Mucosa of descending colon (tissue), 3 donors: Measurements from ENCODE around the gene RALGAPA2. TPM values are rescaled to one million over a fixed set of nuclear protein-coding genes. Genes with fewer than 3 reads are reported as not detected.

Source experiments
- ATAC-seq: fragments of 200-7000 bp; cut with Tn5 transposase; one replicate; pipeline ENCODE4 v1.9.1; 2020; ENCODE audit warnings: mild to moderate bottlenecking, moderate library complexity
- DNase-seq, 3 donors: peaks; one replicate each; pipeline ENCODE4 v3.0.0-alpha.2; 2020
- H3K36me3 ChIP-seq: fragments of 200-600 bp; one replicate; pipeline ENCODE4 v1.8.0; 2021; ENCODE audit warnings: low read depth, mild to moderate bottlenecking
- H3K4me1 ChIP-seq: fragments of 200-600 bp; one replicate; pipeline ENCODE4 v1.8.0; 2021; ENCODE audit warnings: low read depth, mild to moderate bottlenecking
- H3K4me3 ChIP-seq: fragments of 200-600 bp; one replicate; pipeline ENCODE4 v1.8.0; 2021; ENCODE audit warnings: mild to moderate bottlenecking
- H3K9me3 ChIP-seq: fragments of 200-600 bp; one replicate; pipeline ENCODE4 v1.8.0; 2021; ENCODE audit warnings: mild to moderate bottlenecking
- CTCF ChIP-seq: fragments of 200-600 bp; IDR thresholded peaks from one replicate; pipeline ENCODE4 v1.8.0; 2022; ENCODE audit warnings: antibody characterized with exemption, mild to moderate bottlenecking
- intact Hi-C, 2 donors: fragments of 100-400 bp; cut with DNase I in 1 of 2; cut with micrococcal nuclease in 1 of 2; formaldehyde crosslinking; loops; one replicate each; pipeline versions ENCODE4 v1.11.0 to v1.11.1; 2022; cut with DNase I, micrococcal nuclease
- total RNA-seq, 3 donors: library from RNA; stranded (reverse); fragmentation: NEBNext Ultra II Directional in 2 of 3; extraction: Animal tissue kit (Norgen Biotek cat#: 25700) in 2 of 3; gene quantifications; one replicate each; pipeline versions ENCODE4 v1.2.1 to v1.2.4, GENCODE V29; 2021 to 2023
- donor health status: DM: no; HTN: no; CAD: no; lungs with moderate emphysema.
- donor health status: DM: no; HTN: no; CAD: no.
- donor health status: DM: no; HTN: yes; CAD: no.

RALGAPA2 gene
- total RNA-seq, 3 donors from 2014 or later = 46.3 to 85.9 (median 66.9) TPM

DNA sequence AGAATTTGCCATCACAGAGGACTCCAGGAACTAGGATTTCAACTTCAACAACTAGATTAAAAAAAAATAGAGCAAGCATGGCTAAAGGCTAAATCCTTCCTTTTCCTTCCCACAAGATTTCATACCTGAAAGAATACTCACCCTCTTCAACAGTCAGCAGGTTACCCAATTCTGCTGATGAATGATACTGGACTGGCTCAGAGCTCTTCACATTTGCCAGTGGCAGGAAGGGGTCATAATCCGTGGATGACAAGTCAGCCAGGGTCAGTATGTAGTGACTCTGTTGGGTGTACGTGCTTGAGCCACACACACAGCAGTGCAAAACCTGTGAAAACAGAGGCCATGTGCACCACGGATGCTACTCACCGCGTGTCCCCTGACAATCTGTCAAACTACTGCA lies 191.7 kb downstream of the RALGAPA2 start:
- DNase-seq (no peak), ATAC-seq (no peak)
- TF ChIP-seq CTCF = no peak
- no peaks in the 10 kb centered on the region for H3K9me3 ChIP-seq
- intact Hi-C loops = no loop called here
- H3K36me3 ChIP-seq = no peaks in the 10 kb centered on the region
- no peaks in the 10 kb centered on the region for H3K4me1 ChIP-seq
- H3K4me3 ChIP-seq = no peak overlapping the region

- intact Hi-C loops = no loop called here
- no peak overlapping the region for H3K4me3 ChIP-seq
- H3K9me3 ChIP-seq = peaks cover 9% of the 10 kb centered on the region
- H3K4me1 ChIP-seq = no peaks in the 10 kb centered on the region
- no peak for TF ChIP-seq CTCF
- ATAC-seq (peak; percentile 94), DNase-seq (peak in 1 of 3 donors; percentile 13)
- no peaks in the 10 kb centered on the region for H3K36me3 ChIP-seq
Measured at GRCh38 chr20:20519269-20519668, 193.2 kb downstream of the RALGAPA2 start.

- DNase-seq (no peak), ATAC-seq (no peak)
- Histone ChIP-seq H3K36me3 (no peaks in the 10 kb centered on the region), H3K4me3 (no peak overlapping the region), H3K4me1 (no peaks in the 10 kb centered on the region), H3K9me3 (peaks cover 13% of the 10 kb centered on the region)
- intact Hi-C loops = no loop called here
- no peak for TF ChIP-seq CTCF
Measured at GRCh38 chr20:20518263-20518662, 194.2 kb downstream of the RALGAPA2 start.

DNA sequence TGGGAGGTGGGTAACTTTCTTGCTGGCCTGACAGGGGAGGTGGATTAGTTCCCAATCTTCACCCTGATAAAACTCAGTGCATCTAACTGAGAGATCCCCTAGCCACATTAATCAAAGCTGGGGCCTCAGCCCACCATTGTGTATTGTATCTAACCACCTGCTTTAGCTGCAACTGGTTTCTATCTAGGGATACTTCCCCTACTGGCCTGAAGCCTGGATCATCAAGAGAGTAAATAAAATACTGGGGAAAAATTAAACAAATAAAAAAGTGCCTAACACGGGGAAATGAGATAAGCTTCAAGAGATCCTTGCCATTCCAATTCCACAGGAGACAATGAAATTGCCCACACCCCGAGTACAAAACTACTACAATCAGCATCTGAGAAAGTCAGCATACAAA lies 195.1 kb downstream of the RALGAPA2 start:
- H3K9me3 ChIP-seq = peaks cover 13% of the 10 kb centered on the region
- no peak overlapping the region for H3K4me3 ChIP-seq
- DNase-seq = no peak
- no peaks in the 10 kb centered on the region for H3K4me1 ChIP-seq
- H3K36me3 ChIP-seq = no peaks in the 10 kb centered on the region
- intact Hi-C loops = no loop called here
- TF ChIP-seq CTCF = no peak
- no peak for ATAC-seq

DNA sequence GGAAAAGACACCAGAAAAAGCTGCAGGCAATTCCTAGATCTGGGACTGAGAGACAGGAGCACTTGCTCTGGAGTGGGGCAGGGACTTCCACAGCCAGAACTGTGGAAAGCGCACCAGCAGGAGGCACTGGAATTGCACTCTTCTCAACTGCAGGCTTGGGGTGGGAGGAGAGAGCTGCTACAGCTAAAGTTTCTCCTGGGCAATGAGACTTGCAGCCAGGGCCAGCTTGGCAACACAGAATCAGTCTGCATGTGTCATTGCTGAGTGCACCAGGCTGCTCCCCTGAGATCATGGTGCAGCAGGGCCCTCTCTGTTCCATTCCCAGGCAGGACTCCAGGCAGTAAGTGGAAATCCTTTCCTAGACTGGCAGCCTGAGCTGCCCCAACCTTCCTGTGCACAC lies 198.7 kb downstream of the RALGAPA2 start:
- Histone ChIP-seq H3K4me1 (no peaks in the 10 kb centered on the region), H3K36me3 (no peaks in the 10 kb centered on the region), H3K9me3 (peaks cover 13% of the 10 kb centered on the region), H3K4me3 (no peak overlapping the region)
- TF ChIP-seq CTCF = no peak
- intact Hi-C loops = no loop called here
- DNase-seq (no peak), ATAC-seq (no peak)

DNA sequence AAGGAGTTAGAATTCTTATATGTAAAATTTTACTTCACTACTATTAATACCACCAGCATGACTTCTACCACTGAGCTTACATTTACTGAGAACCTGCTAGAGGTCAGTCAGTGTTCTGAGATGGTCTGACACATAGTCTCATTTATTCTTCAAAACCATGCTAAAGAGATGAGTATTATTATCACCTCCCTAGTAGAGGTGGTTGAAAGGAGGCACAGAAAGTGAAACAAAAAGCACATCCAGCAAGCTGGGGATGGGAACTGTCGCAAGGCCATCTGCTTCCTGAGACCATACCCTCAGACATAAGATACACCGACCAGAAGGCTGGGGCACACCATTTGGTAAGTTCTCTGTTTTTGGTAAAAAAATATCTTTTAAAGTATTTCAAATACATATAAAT lies 206.9 kb downstream of the RALGAPA2 start:
- no peak for TF ChIP-seq CTCF
- no peaks in the 10 kb centered on the region for H3K9me3 ChIP-seq
- ATAC-seq (no peak), DNase-seq (no peak)
- no peak overlapping the region for H3K4me3 ChIP-seq
- no peaks in the 10 kb centered on the region for H3K4me1 ChIP-seq
- intact Hi-C loops = no loop called here
- no peaks in the 10 kb centered on the region for H3K36me3 ChIP-seq
